Measurements from ENCODE around the gene GUK1. TPM values are rescaled to one million over a fixed set of nuclear protein-coding genes. Genes with fewer than 3 reads are reported as not detected.

GUK1 gene
- total RNA-seq, 1 donor from 2014 or later: 219 TPM

DNA sequence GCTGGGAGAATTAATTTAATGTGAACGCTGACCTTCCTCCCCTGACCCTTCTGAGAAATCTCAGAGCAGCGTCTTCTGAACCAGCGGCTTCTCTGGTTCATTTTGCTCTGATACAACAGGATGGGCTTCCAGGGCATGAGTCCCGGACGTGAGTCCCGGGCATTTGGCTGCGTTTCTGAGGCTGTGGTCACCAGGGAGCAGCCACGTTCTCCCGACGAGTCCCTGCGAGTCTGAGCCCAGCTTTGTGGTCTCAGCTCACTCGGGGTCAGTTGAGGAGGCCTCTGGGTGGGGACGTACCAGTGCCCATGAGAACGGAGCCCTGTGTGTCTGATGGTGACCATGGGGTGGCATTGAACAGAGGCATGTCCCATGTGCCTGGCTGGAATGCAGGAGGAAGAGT, 50.1 kb downstream of the GUK1 start:
- Mint-ChIP-seq H3K4me3 (ENCODE audit: low read depth) (no peak overlapping the region), H3K27ac (no peak overlapping the region), H3K9me3 (peaks cover 6% of the 10 kb centered on the region), H3K36me3 (ENCODE audit: low read depth) (no peaks in the 10 kb centered on the region), H3K27me3 (ENCODE audit: low read depth) (no peaks in the 10 kb centered on the region), H3K4me1 (ENCODE audit: low read depth) (peaks cover 4% of the 10 kb centered on the region)
- intact Hi-C loops (cut with micrococcal nuclease): no loop called here
- no peak for DNase-seq (ENCODE audit: low spot score)

GRCh38 chr1:228190778-228191177, 50.7 kb downstream of the GUK1 start:
- Mint-ChIP-seq H3K27ac (no peak overlapping the region), H3K36me3 (ENCODE audit: low read depth) (no peaks in the 10 kb centered on the region), H3K27me3 (ENCODE audit: low read depth) (no peaks in the 10 kb centered on the region), H3K9me3 (peaks cover 6% of the 10 kb centered on the region), H3K4me3 (ENCODE audit: low read depth) (no peak overlapping the region), H3K4me1 (ENCODE audit: low read depth) (peaks cover 1% of the 10 kb centered on the region)
- intact Hi-C loops (cut with micrococcal nuclease): no loop called here
- no peak for DNase-seq (ENCODE audit: low spot score)

DNA sequence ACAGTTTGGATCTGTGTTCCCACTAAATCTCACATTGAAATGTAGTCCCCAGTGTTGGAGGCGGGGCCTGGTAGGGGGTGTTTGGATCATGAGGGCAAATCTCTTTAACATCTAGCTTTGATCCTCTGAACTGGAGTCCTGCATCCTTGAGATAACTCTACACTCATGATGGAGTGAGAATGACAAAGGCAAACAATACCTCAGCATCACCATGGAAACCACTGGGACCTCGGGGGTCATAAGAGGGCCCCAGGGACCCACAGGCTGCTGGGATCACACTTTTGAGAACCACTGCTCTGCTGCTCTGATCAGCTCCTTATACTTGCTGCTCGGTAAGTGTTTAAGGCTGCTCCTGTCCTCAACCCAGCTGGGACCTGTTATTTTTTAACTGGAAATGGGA, 54.4 kb downstream of the GUK1 start:
- no peak overlapping the region for H3K4me3 Mint-ChIP-seq (ENCODE audit: low read depth)
- H3K4me1 Mint-ChIP-seq (ENCODE audit: low read depth): no peaks in the 10 kb centered on the region
- no peaks in the 10 kb centered on the region for H3K27me3 Mint-ChIP-seq (ENCODE audit: low read depth)
- peaks cover 6% of the 10 kb centered on the region for H3K36me3 Mint-ChIP-seq (ENCODE audit: low read depth)
- no peak for DNase-seq (ENCODE audit: low spot score)
- H3K9me3 Mint-ChIP-seq: peaks cover 14% of the 10 kb centered on the region
- no peak overlapping the region for H3K27ac Mint-ChIP-seq
- intact Hi-C loops (cut with micrococcal nuclease): no loop called here

- Mint-ChIP-seq H3K4me3 (ENCODE audit: low read depth) (no peak overlapping the region), H3K27ac (no peak overlapping the region), H3K4me1 (ENCODE audit: low read depth) (no peaks in the 10 kb centered on the region), H3K27me3 (ENCODE audit: low read depth) (no peaks in the 10 kb centered on the region), H3K9me3 (peaks cover 17% of the 10 kb centered on the region), H3K36me3 (ENCODE audit: low read depth) (peaks cover 8% of the 10 kb centered on the region)
- intact Hi-C loops (cut with micrococcal nuclease): no loop called here
- no peak for DNase-seq (ENCODE audit: low spot score)
These were observed 55.1 kb downstream of the GUK1 start for GRCh38 chr1:228194921-228195812.

GRCh38 chr1:228197555-228198147, 57.6 kb downstream of the GUK1 start:
- Mint-ChIP-seq H3K36me3 (ENCODE audit: low read depth) (peaks cover 8% of the 10 kb centered on the region), H3K4me1 (ENCODE audit: low read depth) (no peaks in the 10 kb centered on the region), H3K4me3 (ENCODE audit: low read depth) (no peak overlapping the region), H3K27me3 (ENCODE audit: low read depth) (no peaks in the 10 kb centered on the region), H3K9me3 (peaks cover 20% of the 10 kb centered on the region), H3K27ac (no peak overlapping the region)
- DNase-seq (ENCODE audit: low spot score): no peak
- intact Hi-C loops (cut with micrococcal nuclease): no loop called here

Other genes with a start within 250 kb of the GUK1 start
- 0.05 TPM in 1 of 2 replicates, not detected in the other for gene WNT9A, start 192.3 kb upstream of the GUK1 start, total RNA-seq
- gene WNT3A, start 133.3 kb upstream of the GUK1 start, total RNA-seq: not detected in 2 replicates
- 409 and 410 TPM in 2 replicates for gene ARF1, start 57.6 kb upstream of the GUK1 start, total RNA-seq
- gene C1orf35, start 37.0 kb upstream of the GUK1 start, total RNA-seq: 23.9 and 24.5 TPM in 2 replicates
- gene MRPL55, start 31.0 kb upstream of the GUK1 start, total RNA-seq: 47.3 and 53.6 TPM in 2 replicates
- gene GJC2, start 9.7 kb downstream of the GUK1 start, total RNA-seq: 0.52 and 0.55 TPM in 2 replicates
- 7.6 and 7.9 TPM in 2 replicates for gene IBA57, start 25.5 kb downstream of the GUK1 start, total RNA-seq
- 22.1 and 25.4 TPM in 2 replicates for gene OBSCN, start 67.8 kb downstream of the GUK1 start, total RNA-seq